ENCODE measurements around the gene CITED1.
"Not testable (repeated sequence)": the region's sequence is repeated elsewhere in the genome, so short reads cannot be mapped to it uniquely, and the experiment has no call there.

The CITED1 gene

GRCh38 chrX:72305286-72306084 lies at the start of gene CITED1:
CITED1 (minus strand) TSS chrX:72305914; CDS start chrX:72302869, 3,045 bp downstream.
- DNase-seq (ENCODE audit: low read depth in 2 of 2, low spot score in 1 of 2): no peak

GRCh38 chrX:72352786-72353185 lies 47.1 kb upstream of the CITED1 start:
- no peak for DNase-seq (ENCODE audit: low read depth in 2 of 2, low spot score in 1 of 2)

- no peak for DNase-seq (ENCODE audit: low read depth in 2 of 2, low spot score in 1 of 2)
Observed at GRCh38 chrX:72351606-72352334, 46.1 kb upstream of the CITED1 start.

GRCh38 chrX:72349190-72349589 lies 43.5 kb upstream of the CITED1 start:
- no peak for DNase-seq (ENCODE audit: low read depth in 2 of 2, low spot score in 1 of 2)

- no peak for DNase-seq (ENCODE audit: low read depth in 2 of 2, low spot score in 1 of 2)
Observed at GRCh38 chrX:72348247-72348979, 42.7 kb upstream of the CITED1 start.

GRCh38 chrX:72347366-72347765 lies 41.7 kb upstream of the CITED1 start:
- no peak for DNase-seq (ENCODE audit: low read depth in 2 of 2, low spot score in 1 of 2)

- DNase-seq (ENCODE audit: low read depth in 2 of 2, low spot score in 1 of 2): no peak
Observed at GRCh38 chrX:72346302-72346949, 40.7 kb upstream of the CITED1 start.

- DNase-seq (ENCODE audit: low read depth in 2 of 2, low spot score in 1 of 2): no peak
Observed at GRCh38 chrX:72340626-72341025, 34.9 kb upstream of the CITED1 start.

- no peak for DNase-seq (ENCODE audit: low read depth in 2 of 2, low spot score in 1 of 2)
Observed at GRCh38 chrX:72340041-72340440, 34.3 kb upstream of the CITED1 start.

- DNase-seq (ENCODE audit: low read depth in 2 of 2, low spot score in 1 of 2): no peak
Observed at GRCh38 chrX:72330131-72330530, 24.4 kb upstream of the CITED1 start.

GRCh38 chrX:72326605-72327300 lies 21.0 kb upstream of the CITED1 start:
- no peak for DNase-seq (ENCODE audit: low read depth in 2 of 2, low spot score in 1 of 2)

GRCh38 chrX:72319651-72320050 lies 13.9 kb upstream of the CITED1 start:
- not testable (repeated sequence) for DNase-seq (ENCODE audit: low read depth in 2 of 2, low spot score in 1 of 2)

- no peak for DNase-seq (ENCODE audit: low read depth in 2 of 2, low spot score in 1 of 2)
Observed at GRCh38 chrX:72317139-72317538, 11.4 kb upstream of the CITED1 start.

- DNase-seq (ENCODE audit: low read depth in 2 of 2, low spot score in 1 of 2): no peak
Observed at GRCh38 chrX:72316408-72317110, 10.8 kb upstream of the CITED1 start.

GRCh38 chrX:72314881-72315280 lies 9.2 kb upstream of the CITED1 start:
- DNase-seq (ENCODE audit: low read depth in 2 of 2, low spot score in 1 of 2): no peak

GRCh38 chrX:72313707-72314641 lies 8.3 kb upstream of the CITED1 start:
- no peak for DNase-seq (ENCODE audit: low read depth in 2 of 2, low spot score in 1 of 2)

- DNase-seq (ENCODE audit: low read depth in 2 of 2, low spot score in 1 of 2): no peak
Observed at GRCh38 chrX:72312311-72312940, 6.7 kb upstream of the CITED1 start.

- no peak for DNase-seq (ENCODE audit: low read depth in 2 of 2, low spot score in 1 of 2)
Observed at GRCh38 chrX:72309297-72310071, 3.8 kb upstream of the CITED1 start.
